ENCODE measurements around the gene GADD45A. TPM values are rescaled to one million over a fixed set of nuclear protein-coding genes. Genes with fewer than 3 reads are reported as not detected.

Gene GADD45A
- total and polyA plus RNA-seq, 12 donors, result 26.2 to 148 (median 59.7) TPM

- H3K4me3 ChIP-seq, result no peak overlapping the region
- no peak for DNase-seq
- ATAC-seq, result no peak
- H3K36me3 ChIP-seq, result no peaks in the 10 kb centered on the region
- TF ChIP-seq CTCF (IDR thresholded peaks at IDR 0.05), result no peak
- no peaks in the 10 kb centered on the region for H3K27me3 ChIP-seq
- H3K9me3 ChIP-seq, result no peaks in the 10 kb centered on the region
- H3K4me1 ChIP-seq, result peaks cover 10 to 65% (median 49%) of the 10 kb centered on the region in 9 donors
- H3K27ac ChIP-seq, result no peak overlapping the region
- intact Hi-C loops (cut with DNase I), result loop anchor here in 1 of 10 donors (5.0 kb wide), 1 partner anchor 46 kb away; no protein-coding TSS in a partner anchor
- WGBS, 2 donors, result 97 to 100% methylated on average over 3 of the region's 3 CpGs
These were observed 52.9 kb downstream of the GADD45A start for GRCh38 chr1:67737875-67738274.

Other genes with a start within 250 kb of the GADD45A start
- gene GNG12, start 148.3 kb downstream of the GADD45A start, total RNA-seq, result 10 to 100 TPM; 32.0 to 49.4 (median 35.8) TPM
- gene GNG12, start 148.3 kb downstream of the GADD45A start, polyA plus RNA-seq, result 10 to 100 TPM in 1 of 2 donors, 1 to 10 TPM in 1; 8.5 to 23.3 TPM